Umbilical cord (tissue), 2 donors: ENCODE measurements around the gene TMEM63A. TPM values are rescaled to one million over a fixed set of nuclear protein-coding genes. Genes with fewer than 3 reads are reported as not detected.
"Not testable (repeated sequence)": the region's sequence is repeated elsewhere in the genome, so short reads cannot be mapped to it uniquely, and the experiment has no call there.

Experiments used
- DNase-seq: peaks from one replicate; pipeline ENCODE4 v3.0.0-alpha.2; 2015; ENCODE audit warnings: low spot score
- total RNA-seq: library from RNA; depleted of rRNA; stranded (reverse); fragments of >200 nt; gene quantifications from one replicate; pipeline ENCODE4 v1.2.3, GENCODE V29; 2014; ENCODE audit warnings: low replicate concordance; ENCODE audit not compliant: insufficient read depth

The TMEM63A gene
- total RNA-seq, 1 donor from 2014 or later: 15.9 TPM

DNA sequence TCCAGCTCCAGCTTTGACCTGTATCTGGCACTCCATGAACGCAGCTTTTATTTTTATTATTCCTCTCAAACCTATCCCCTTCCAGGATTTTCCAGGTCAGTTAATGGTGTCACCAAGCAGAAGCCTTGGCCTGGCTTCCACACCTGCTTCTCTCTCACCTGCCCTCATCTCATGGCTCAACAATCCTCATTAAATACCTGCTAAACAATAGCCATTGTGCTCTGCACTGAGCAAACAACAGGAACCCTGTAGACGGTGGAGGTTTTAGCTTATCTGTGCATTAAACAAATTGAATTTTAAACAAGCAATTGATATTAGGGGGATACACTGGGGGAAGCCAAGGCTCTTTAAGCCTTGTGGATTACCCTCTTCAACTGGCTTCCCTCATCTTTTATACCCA lies 26.6 kb upstream of the TMEM63A start:
- DNase-seq: no peak

DNA sequence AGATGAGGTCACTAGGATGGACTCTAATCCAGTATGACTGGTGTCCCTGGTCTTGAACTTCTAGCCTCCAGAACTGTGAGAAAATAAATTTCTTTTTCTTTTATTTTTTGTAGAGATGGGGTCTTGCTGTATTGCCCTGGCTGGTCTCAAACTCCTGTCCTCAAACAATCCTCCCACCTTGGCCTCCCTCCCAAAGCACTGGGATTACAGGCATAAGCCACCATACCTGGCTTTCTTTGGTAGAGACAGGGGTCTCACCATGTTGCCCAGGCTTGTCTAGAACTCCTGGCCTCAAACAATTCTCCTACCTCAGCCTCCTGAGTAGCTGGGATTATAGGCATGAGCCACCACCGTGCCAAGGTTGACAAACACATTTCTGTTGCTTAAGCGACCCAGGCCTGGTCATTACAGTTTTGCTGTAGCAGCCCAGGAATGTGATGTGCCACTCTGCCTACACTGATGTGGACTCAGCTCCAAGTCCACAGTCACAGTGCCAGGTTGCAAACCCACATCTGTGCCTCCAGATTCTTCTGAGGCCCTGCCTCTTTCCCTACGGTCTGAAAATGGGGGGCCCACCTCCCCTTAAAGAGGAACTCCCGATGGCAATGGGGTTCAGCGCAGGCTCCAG lies 25.9 kb upstream of the TMEM63A start:
- DNase-seq: no peak

DNA sequence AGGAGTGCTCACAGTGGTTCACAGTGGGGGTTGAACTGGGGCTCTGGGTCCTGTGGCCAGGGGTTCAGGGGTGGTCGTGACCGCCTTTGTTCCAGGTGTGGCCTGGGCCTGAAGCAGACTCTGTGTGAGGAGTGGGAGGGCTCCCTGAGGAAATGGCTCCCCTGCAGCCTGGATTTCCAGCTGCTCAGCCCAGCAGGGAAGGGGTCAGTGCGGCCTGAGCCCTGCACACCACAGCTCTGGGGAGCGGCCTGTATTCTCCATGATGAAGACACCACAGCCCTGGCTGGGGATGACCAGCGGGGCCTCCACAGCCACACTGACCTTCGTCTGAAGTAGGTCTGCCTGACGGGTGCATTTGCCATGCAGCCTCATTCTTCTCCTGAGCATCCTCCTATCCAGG lies 25.2 kb upstream of the TMEM63A start:
- DNase-seq: no peak

DNA sequence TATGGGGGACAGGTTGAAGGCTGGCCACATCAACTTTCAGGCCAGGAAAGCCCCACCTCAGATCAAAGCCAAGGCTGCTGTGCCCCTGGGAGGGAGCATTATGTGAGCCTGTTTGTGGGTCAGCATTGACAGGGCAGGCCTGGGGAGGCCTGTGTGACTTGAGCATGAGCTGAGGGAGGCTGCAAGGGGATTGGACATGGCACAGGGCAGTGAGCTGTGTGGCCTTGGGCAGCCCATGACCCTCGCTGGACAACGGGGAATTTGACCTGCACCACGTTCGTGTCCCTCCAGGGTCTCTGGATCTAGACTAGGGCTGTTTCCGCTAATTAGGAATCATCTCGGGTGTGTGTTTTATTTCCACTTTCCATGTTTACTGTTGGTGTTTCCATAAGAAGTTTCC lies 24.3 kb upstream of the TMEM63A start:
- DNase-seq: no peak

DNA sequence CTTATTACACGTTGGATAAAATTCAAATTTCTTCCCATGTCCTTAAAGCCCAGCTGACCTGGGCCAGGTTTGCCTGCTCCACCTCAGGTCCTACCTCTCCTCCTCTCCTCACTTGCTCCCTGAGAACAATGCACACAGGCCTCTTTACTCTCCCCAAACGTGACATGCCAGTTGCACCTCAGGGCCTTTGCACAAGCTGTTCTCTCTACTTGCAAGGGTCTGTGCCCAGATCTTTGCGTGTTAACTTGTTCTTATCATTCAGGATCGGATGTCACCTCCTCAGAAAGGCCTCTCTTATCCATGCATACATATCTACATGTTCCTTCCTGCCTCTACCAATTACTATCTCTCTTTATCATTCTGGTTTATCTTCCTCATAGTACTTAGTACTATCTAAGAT lies 21.4 kb upstream of the TMEM63A start:
- DNase-seq: no peak

DNA sequence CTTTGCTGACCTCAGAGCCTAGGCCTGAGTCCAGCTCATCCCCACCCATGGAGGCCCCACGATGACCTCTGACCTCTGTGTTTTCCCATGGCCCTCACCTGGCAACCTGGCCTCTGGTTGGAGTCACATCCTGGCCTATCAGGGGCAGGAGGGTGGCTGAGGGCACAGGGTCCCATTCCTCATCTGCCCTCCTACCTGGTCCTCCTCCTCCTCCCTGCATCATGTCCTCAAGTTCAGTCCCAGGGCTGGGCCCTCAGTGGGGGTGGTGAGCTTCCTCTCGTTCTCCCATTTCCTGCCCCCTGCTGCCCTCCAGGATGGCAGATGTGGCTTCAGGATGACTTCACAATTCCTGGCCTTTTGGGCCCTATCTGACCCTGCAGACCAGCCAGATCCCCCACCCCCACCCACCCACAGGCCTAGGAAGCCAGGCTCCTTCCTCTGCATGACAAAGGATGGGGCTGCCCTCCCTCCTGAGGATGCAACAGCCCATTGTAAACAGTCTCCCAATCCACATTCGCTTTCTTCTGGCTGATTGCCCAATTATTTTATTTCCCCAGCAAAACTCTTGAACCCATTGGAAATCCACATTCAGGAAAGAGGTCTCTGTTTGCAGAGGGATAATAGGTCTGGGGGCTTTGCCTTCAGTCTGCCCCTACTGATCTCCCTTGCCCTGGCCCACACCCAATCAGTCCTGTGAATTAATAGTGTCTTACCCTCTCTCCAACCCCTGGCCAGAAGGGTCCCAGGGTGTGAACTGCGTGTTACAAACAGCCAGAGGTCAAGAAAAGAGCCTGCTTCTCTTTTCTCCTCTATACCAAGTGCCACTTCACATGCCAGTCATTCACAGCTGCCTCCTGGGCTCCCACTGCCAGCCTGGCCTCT lies 17.1 kb upstream of the TMEM63A start:
- DNase-seq: no peak

DNA sequence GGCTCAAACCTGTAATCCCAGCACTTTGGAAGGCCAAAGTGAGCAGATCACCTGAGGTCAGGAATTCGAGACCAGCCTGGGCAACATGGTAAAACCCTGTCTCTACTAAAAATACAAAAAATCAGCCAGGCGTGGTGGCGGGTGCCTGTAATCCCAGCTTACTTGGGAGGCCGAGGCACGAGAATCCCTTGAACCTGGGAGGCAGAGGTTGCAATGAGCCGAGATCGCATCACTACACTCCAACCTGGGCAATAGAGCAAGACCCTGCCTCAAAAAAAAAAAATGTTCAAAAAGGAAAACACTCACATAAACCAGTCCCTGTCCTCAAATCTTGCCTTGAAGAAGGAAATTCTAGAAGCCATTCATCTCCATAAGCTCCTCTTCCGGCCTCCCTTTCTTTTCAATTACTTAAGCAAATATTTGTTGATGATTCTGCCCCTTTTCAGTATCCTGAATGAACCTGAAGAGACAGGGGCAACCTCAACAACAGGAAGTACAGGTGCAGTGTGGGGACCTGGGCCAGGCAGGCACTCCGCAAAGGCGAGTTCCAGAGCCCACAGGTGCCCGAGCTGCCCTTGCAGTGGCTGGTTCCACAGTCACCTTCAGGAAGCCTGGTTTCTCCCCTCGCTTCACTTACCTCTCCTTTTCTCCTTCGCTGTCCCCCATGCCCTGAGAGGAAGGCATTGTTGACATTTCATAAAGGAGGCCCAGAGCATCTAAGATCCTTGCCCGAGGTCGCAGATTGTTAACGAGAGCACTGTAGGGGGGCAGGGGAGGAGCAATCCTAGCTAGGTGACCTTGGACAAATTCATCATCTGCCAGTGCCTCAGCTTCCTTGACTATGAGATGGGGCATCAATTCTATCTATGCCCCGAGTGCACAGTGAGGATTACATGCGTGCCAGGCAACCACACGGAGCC lies 15.7 kb upstream of the TMEM63A start:
- DNase-seq: no peak

DNA sequence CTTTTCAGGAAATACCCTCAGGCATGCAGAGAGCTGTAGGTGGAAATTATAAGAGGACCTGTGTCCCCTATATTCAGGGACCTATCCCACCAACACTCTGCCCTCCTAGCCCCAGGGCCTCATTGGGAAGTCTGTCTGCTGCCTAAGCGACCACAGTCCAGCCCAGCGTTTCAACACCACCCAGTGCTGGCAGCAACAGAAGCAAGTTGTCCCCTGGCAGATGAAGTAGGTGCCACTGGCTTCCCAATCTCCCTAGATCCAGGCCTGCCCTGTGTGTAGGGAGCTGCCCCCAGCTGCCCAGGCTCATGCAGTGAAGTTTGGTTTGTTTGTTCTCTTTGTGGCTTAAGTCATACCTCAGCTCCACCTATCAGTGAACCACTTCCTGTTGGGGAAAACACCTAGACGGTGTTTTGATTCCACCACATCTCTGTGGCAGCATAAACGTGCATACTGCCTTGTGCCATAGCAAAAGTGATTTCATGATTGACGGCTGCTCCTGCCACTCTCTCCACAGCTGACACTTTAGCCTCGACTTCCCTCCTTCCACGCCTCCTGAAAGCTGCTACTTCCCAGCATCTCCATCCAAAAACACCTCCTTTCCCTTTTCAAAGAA lies 14.9 kb upstream of the TMEM63A start:
- no peak for DNase-seq

DNA sequence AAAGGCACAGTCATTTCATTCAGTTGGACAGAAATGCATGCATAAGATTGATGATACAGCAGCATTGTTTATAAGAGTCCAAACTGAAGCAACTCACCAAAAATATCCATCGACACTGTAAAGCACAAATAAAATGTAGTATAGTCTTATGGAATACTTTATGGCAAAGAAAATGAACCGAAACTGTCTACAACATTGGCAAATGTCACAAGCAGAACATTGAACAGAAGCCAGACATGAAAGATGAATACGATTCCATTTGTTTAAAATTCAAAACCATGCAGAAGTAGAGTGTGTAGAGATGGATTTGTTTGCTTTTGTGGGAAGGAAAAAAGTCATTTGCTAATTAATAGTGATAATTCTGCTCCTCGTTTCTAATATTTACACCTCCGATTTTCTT lies 14.3 kb upstream of the TMEM63A start:
- no peak for DNase-seq

DNA sequence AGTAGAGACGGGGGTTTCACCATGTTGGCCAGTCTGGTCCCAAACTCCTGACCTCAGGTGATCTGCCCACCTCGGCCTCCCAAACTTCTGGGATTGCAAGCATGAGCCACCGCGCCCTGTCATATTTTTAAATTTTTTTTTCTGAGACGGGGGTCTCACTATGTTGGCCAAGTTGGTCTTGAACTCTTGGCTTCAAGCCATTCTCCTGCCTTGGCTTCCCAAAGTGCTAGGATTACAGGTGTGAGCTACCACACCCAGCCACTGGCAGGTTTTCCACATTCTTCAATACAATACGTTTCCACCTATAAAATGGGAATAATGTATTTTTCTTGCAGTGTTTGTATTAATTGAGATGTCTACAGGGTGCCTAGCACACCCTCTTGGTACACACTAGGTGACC lies 10.1 kb upstream of the TMEM63A start:
- DNase-seq: no peak

DNA sequence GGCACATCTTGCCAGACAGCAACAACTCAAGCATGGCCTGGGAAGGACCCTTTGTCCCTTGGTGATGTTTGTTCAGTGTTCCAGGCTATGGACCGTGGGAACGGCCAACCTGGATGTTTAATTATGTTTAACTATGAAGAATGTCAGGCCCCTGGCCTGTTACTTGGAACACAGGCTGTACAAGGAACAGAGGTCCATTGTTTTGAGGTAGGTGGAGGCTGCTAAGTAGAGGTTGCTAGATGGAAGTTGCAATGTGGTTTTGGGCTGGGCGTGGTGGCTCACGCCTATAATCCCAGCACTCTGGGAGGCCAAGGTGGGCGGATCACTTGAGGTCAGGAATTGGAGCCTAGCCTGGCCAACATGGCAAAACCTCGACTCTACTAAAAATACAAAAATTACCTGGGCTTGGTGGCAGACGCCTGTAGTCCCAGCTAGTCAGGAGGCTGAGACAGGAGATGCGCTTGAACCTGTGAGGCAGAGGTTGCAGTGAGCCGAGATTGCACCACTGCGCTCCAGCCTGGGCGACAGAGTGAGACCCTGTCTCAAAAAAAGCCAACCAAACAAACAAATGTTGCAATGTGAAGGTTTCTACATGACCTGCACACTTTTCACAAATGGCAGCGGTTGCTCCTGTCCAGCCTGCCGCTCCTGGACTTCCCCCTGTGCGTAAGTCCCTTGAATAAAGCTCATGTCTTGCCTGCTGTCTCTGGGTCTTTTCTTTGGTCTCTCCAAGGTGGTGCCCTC lies 9.2 kb upstream of the TMEM63A start:
- no peak for DNase-seq

DNA sequence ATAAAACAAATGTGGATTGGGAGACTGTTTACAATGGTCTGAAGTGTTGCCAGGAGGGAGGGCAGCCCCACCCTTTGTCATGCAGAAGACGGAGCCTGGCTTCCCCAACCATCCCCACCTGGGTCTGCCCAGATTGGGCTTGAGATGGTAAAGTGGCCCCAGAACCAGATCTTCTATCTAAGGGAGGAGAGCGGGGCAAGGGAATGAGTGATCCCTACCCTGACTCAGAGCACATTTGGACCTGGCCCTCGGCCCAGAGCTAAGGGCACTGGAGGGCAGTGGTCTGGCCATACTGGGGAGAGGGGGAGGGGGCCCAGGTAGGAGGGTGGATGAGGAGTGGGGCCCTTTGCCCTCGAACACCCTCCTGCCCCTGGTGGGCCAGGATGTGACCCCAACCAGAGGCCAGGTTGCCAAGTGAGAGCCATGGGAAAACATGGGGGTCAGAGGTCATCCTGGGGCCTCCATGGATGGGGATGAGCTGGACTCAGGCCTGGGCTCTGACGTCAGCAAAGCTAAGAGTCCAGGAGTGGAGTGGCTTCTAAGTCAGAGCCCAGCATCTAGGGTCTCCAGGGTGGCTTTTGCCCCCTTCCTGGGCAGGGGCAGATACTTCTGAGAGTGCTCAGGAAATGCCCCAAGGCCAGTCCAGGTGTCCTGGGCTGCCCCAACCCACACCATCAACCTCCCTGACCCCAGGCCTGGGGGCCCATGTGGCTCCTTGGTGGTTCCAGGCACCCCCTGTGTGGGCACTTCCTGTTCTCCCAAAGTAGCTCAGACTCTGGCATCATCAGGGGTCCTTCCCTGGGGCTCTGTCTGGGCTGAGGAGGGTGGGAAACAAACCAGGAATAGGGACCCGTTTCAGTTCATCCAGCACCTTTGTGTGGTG lies 8.4 kb upstream of the TMEM63A start:
- DNase-seq: no peak

DNA sequence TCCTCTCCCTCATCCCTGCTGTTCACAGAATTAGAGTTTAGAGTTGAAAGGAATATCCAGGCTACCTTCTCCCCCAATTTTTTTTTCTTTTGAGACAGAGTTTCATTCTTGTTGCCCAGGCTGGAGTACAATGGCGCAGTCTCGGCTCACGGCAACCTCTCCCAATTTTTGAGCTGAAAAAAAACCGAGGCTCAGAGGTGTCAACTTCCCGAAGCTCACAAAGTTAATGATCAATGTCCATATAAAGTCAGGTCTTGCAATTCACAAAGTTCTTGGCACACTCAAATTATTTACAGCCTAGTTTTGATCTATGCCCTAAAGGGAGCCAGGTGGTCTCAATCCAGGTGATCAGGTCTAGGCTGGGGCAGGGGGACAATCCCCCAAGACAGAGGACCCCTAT lies 7.6 kb upstream of the TMEM63A start:
- DNase-seq: no peak

DNA sequence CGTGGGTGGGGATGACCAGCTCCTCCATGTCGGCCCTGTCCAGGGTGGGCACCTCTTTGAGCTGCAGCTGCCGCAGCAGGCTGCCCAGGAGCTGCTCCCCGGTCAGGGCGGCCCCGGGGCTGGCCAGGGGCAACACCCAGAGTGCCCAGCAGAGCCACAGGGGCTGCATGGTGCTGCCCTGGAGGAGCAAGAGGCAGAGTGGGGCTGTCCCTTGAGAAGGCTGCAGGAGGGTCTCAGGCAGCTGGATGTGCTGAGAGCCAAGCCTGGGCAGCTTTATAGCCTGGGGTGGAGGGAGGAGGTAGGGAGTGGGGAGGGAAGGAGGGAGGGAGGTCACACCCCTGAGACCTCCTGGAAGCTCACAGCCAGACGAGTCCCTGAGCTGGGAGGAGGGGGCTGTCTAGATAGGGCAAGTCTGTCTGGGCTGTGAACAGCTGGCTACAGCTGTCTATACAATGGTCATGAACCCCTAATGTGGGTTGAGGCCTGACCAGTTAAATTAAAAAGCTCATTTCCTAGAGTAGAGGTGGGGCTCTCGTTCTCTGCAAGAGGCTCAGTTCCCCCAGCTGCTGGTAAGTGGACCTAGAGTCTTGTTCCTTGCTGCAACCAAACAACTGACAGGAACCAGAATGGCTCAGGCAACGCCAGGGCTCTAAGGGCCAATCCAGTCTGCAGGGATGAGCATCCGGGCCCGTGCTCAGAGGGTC lies 6.9 kb upstream of the TMEM63A start, which contains the start of gene LEFTY1:
TSS of gene LEFTY1 (minus strand) at position 249 of the 704 bp plus-strand sequence. CDS start at position 169, 80 bp downstream.
- peak; percentile 29 for DNase-seq

DNA sequence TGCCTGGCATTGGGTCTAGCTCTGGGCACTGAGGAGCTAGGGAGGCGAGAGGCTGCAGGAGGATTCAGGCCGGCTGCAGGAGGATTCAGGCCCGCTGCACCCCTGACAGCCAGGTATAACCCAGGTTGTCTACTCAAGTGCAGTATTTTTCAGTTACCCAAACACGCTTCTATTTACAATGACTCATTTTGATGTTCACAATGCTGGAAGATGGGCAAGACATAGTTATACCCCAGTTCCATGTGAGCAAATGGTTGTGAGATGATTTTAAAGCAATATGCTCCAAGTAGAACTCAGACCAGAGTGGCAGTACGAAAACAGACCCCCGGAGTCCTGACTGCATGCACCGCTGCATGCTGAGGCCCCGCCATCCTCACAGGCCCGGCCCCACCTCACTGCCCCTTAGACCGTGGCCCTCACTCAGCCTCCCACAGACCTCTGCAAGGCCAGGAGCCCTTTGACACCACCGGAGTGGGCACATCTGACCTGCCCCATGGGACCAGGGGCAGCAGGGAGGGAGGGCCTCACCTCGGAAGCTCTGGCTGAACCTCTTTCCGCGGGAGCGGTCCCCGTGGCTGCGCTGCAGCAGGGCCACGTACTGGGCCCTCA lies 6.2 kb upstream of the TMEM63A start:
- DNase-seq: no peak

DNA sequence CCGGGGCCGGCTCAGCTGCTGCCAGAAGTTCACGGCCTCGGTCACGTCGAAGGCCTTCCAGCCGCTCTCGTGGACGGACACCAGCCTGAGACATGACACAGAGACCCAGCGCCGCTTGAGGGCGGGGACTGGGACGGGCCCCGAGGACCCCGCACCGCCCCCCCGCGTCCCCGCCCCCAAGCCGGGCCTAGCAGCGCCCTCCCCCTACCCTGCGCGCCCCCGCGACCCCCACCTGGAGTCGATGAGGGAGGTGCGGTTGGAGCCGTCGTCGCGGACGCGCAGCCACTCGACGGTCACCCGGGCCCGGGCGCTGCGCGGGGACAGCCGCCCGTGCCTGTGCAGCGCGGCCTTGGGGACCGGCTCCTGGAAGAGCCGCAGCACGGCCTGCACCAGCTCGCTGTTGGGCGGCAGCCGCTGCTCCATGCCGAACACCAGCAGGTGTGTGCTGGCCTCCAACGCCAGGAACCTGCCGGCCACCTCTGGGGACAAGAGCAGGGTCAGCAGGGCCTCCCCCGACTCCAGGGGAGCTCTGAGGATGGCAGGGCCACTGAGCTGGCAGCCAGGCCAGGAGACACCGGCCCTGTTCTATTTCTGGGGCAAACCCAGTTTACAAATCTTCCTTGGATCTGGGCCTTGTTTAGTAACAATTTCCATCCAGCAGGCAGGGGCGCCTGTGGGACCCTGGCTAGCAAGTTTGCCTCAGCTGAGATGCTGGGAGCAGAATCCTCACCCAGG lies 5.5 kb upstream of the TMEM63A start:
- not testable (repeated sequence) for DNase-seq

DNA sequence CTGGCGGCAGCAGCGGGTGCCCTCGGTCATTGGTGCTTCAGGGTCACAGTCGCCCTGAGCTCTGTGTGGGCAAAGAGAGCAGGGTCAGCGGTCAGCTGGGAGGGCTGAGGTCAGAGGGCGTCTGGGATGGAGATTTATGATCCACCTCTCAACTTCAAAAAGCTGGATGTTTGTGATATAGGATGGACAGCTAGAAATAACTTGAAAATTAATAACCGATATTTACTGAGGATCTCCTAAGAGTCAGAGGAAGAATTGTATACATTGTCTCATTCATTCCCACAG lies 4.8 kb upstream of the TMEM63A start:
- no peak for DNase-seq
